Common myeloid progenitor, CD34-positive (primary cell): Measurements from ENCODE around the gene FIP1L1. TPM values are rescaled to one million over a fixed set of nuclear protein-coding genes. Genes with fewer than 3 reads are reported as not detected.
"Not testable (repeated sequence)": the region's sequence is repeated elsewhere in the genome, so short reads cannot be mapped to it uniquely, and the experiment has no call there.

Experiments
- CTCF ChIA-PET: fragments of 350-600 bp; sonication (Branson Sonifier 250); formaldehyde crosslinking; loops from one replicate; lab custom pipeline; 2021; ENCODE audit warnings: antibody characterized with exemption; lab: Charles Lee
- POLR2A ChIA-PET: fragments of 350-600 bp; sonication (Branson Sonifier 250); formaldehyde crosslinking; loops from one replicate; lab custom pipeline; 2021; ENCODE audit warnings: antibody characterized with exemption; lab: Charles Lee
- DNase-seq, 3 donors: peaks; one replicate each; pipeline versions ENCODE4 v3.0.0 to v3.0.0-alpha.2; 2013
- H3K27ac ChIP-seq, 2 experiments: 1 replicate in 1 of 2; 2 replicates in 1 of 2; pipeline ENCODE4 v1.7.0; 2013; ENCODE audit warnings: inconsistent platforms in 2 of 2, low read length in 2 of 2, mild to moderate bottlenecking in 2 of 2, low read depth in 1 of 2, moderate library complexity in 1 of 2; ENCODE audit not compliant: severe bottlenecking in 2 of 2, insufficient read depth in 1 of 2, poor library complexity in 1 of 2
- H3K27me3 ChIP-seq, 5 experiments: replicated peaks in 2 of 5; 1 replicate in 3 of 5; 2 replicates in 2 of 5; pipeline versions ENCODE4 v1.6.1 to v1.7.0; 2013; ENCODE audit warnings: low read length in 4 of 5, mild to moderate bottlenecking in 2 of 5, moderate library complexity in 2 of 5, inconsistent platforms in 1 of 5; ENCODE audit not compliant: insufficient read depth in 5 of 5, control insufficient read depth in 4 of 5
- H3K36me3 ChIP-seq, 4 experiments: 1 replicate in 2 of 4; 2 replicates in 2 of 4; pipeline versions ENCODE4 v1.6.1 to v1.7.0; 2013; ENCODE audit warnings: low read length in 3 of 4, control low read depth in 1 of 4, mild to moderate bottlenecking in 1 of 4; ENCODE audit not compliant: control insufficient read depth in 4 of 4, insufficient read depth in 4 of 4
- H3K4me1 ChIP-seq, 4 experiments: 1 replicate in 3 of 4; 2 replicates in 1 of 4; pipeline versions ENCODE4 v1.6.1 to v1.7.1; 2013; ENCODE audit warnings: low read length in 3 of 4, mild to moderate bottlenecking in 3 of 4, control low read depth in 1 of 4, inconsistent platforms in 1 of 4, moderate library complexity in 1 of 4; ENCODE audit not compliant: control insufficient read depth in 4 of 4, insufficient read depth in 4 of 4; ENCODE audit errors: control extremely low read depth in 1 of 4
- H3K4me3 ChIP-seq, 7 experiments: 1 replicate in 4 of 7; 2 replicates in 3 of 7; pipeline versions ENCODE4 v1.5.1 to v1.7.0; 2013; ENCODE audit warnings: mild to moderate bottlenecking in 7 of 7, low read length in 6 of 7, moderate library complexity in 6 of 7, inconsistent platforms in 2 of 7, low read depth in 2 of 7, control low read depth in 1 of 7; ENCODE audit not compliant: insufficient read depth in 4 of 7, control insufficient read depth in 1 of 7; ENCODE audit errors: extremely low read depth in 1 of 7
- H3K9me3 ChIP-seq, 5 experiments: 1 replicate in 4 of 5; 2 replicates in 1 of 5; pipeline versions ENCODE4 v1.6.1 to v1.7.1; 2013; ENCODE audit warnings: low read length in 4 of 5, mild to moderate bottlenecking in 2 of 5, inconsistent platforms in 1 of 5, low read depth in 1 of 5, moderate library complexity in 1 of 5; ENCODE audit not compliant: control insufficient read depth in 4 of 5, insufficient read depth in 2 of 5; ENCODE audit errors: control extremely low read depth in 1 of 5
- WGBS: methylation state at CpG from one replicate; pipeline ENCODE4 v1.1.5; 2013; ENCODE audit not compliant: insufficient coverage; 5-methylcytosine and 5-hydroxymethylcytosine counted together
- polyA plus RNA-seq: library from polyadenylated mRNA; unstranded; fragments of 120-200 nt; gene quantifications from one replicate; pipeline ENCODE4 v1.2.1, GENCODE V29; 2013

The FIP1L1 gene
- polyA plus RNA-seq, result 62.0 TPM

- no peaks in the 10 kb centered on the region for H3K9me3 ChIP-seq
- CTCF ChIA-PET, result interaction anchor here (1.9 kb wide), 1 partner anchor 11 kb away, joined by 7 read pairs; no protein-coding TSS in a partner anchor
- peak; percentile 92 to 96 (median 94) for DNase-seq
- peaks cover under 1 to 11% (median 6%) of the 10 kb centered on the region in 4 experiments for H3K36me3 ChIP-seq
- peak within 1 kb of the TSS; percentile 78 to 91 for H3K27ac ChIP-seq
- WGBS, result under 1% methylated on average over 78 of the region's 85 CpGs
- H3K4me3 ChIP-seq, result peak within 1 kb of the TSS; percentile 85 to 96 (median 93)
- POLR2A ChIA-PET, result interaction anchor here (0.9 to 1.7 kb wide), 3 partner anchors 11 to 43 kb away, joined by 3 to 5 read pairs (median 3); partner anchors contain the start of gene SCFD2
- peaks cover 12 to 27% (median 19%) of the 10 kb centered on the region in 4 experiments for H3K4me1 ChIP-seq
- H3K27me3 ChIP-seq, result no peaks in the 10 kb centered on the region
Measured at GRCh38 chr4:53377319-53378170, at the start of gene FIP1L1. TSS of gene FIP1L1 (plus strand) at chr4:53377641. CDS start at chr4:53377839, 198 bp downstream.

- CTCF ChIA-PET, H3K27me3 ChIP-seq, POLR2A ChIA-PET, H3K4me1 ChIP-seq, H3K4me3 ChIP-seq, DNase-seq, H3K9me3 ChIP-seq, H3K36me3 ChIP-seq, H3K27ac ChIP-seq: not testable (repeated sequence)
- WGBS, result no CpG with 5 or more reads among the region's 6 CpGs
Measured at GRCh38 chr4:53334916-53335315, 42.5 kb upstream of the FIP1L1 start.

- 96% methylated on average over 12 of the region's 12 CpGs for WGBS
- H3K27me3 ChIP-seq, DNase-seq, CTCF ChIA-PET, H3K4me3 ChIP-seq, POLR2A ChIA-PET, H3K4me1 ChIP-seq, H3K27ac ChIP-seq: not testable (repeated sequence)
- Histone ChIP-seq H3K9me3 (peaks cover 3 to 17% (median 7%) of the 10 kb centered on the region in 5 experiments), H3K36me3 (peaks cover 0 to 12% (median 0%) of the 10 kb centered on the region in 4 experiments)
Measured at GRCh38 chr4:53340145-53340544, 37.3 kb upstream of the FIP1L1 start.

GRCh38 chr4:53346392-53346791 lies 31.0 kb upstream of the FIP1L1 start:
- DNase-seq, H3K27me3 ChIP-seq, CTCF ChIA-PET, H3K4me1 ChIP-seq, POLR2A ChIA-PET, H3K4me3 ChIP-seq, H3K9me3 ChIP-seq, H3K27ac ChIP-seq: not testable (repeated sequence)
- H3K36me3 ChIP-seq, result peaks cover 5 to 17% (median 12%) of the 10 kb centered on the region in 4 experiments
- 100% methylated on average over 1 of the region's 2 CpGs for WGBS

GRCh38 chr4:53346920-53347852 lies 30.3 kb upstream of the FIP1L1 start:
- POLR2A ChIA-PET, result interaction anchor here (0.7 kb wide), 1 partner anchor 19 kb away, joined by 3 read pairs; no protein-coding TSS in a partner anchor
- Histone ChIP-seq H3K4me1 (no peaks in the 10 kb centered on the region), H3K9me3 (peaks cover 0 to 1% (median 0%) of the 10 kb centered on the region in 5 experiments), H3K27ac (no peak overlapping the region), H3K36me3 (peaks cover 5 to 21% (median 12%) of the 10 kb centered on the region in 4 experiments), H3K4me3 (no peak overlapping the region), H3K27me3 (no peaks in the 10 kb centered on the region)
- no peak for DNase-seq
- CTCF ChIA-PET, result no interaction called here
- 100% methylated on average over 1 of the region's 5 CpGs for WGBS

GRCh38 chr4:53348046-53348445 lies 29.4 kb upstream of the FIP1L1 start:
- ChIA-PET POLR2A (interaction anchor here (0.7 kb wide), 1 partner anchor 18 kb away, joined by 3 read pairs; no protein-coding TSS in a partner anchor), CTCF (no interaction called here)
- no peak overlapping the region for H3K27ac ChIP-seq
- no CpG with 5 or more reads among the region's 1 CpG for WGBS
- no peak for DNase-seq
- H3K4me3 ChIP-seq, result no peak overlapping the region
- H3K36me3 ChIP-seq, result peaks cover 6 to 25% (median 20%) of the 10 kb centered on the region in 4 experiments
- no peaks in the 10 kb centered on the region for H3K27me3 ChIP-seq
- peaks cover 0 to 1% (median 0%) of the 10 kb centered on the region in 5 experiments for H3K9me3 ChIP-seq
- H3K4me1 ChIP-seq, result no peaks in the 10 kb centered on the region
